GM23338 (cell line): ENCODE measurements around the gene MAPKBP1. TPM values are rescaled to one million over a fixed set of nuclear protein-coding genes. Genes with fewer than 3 reads are reported as not detected.

Source experiments
- ATAC-seq: fragments of 200-7000 bp; cut with Tn5 transposase; 3 replicates; pipeline ENCODE4 v1.9.1; 2020
- DNase-seq: peaks from one replicate; pipeline ENCODE4 v3.0.0-alpha.2; 2015; ENCODE audit warnings: low spot score
- H2AFZ ChIP-seq: fragments of 200-600 bp; sonication (generic); 2 replicates; pipeline ENCODE4 v1.8.0; 2016; ENCODE audit warnings: antibody characterized with exemption, mild to moderate bottlenecking, moderate library complexity
- H3F3A ChIP-seq: fragments of 200-600 bp; sonication (generic); replicated peaks from 2 replicates; pipeline ENCODE4 v1.8.0; 2017; ENCODE audit warnings: antibody characterized with exemption, mixed run types, low read depth
- H3K27ac ChIP-seq: fragments of 200-600 bp; sonication (generic); 2 replicates; pipeline ENCODE4 v1.6.1; 2016; ENCODE audit warnings: low read depth
- H3K27me3 ChIP-seq: fragments of 200-600 bp; sonication (generic); 2 replicates; pipeline ENCODE4 v1.8.0; 2016; ENCODE audit warnings: mild to moderate bottlenecking, mixed run types, moderate library complexity; ENCODE audit not compliant: insufficient read depth
- H3K36me3 ChIP-seq: fragments of 200-600 bp; sonication (generic); 2 replicates; pipeline ENCODE4 v1.8.0; 2016; ENCODE audit warnings: mild to moderate bottlenecking; ENCODE audit not compliant: insufficient read depth
- H3K4me1 ChIP-seq: fragments of 200-600 bp; sonication (generic); 2 replicates; pipeline ENCODE4 v1.8.0; 2016; ENCODE audit warnings: mild to moderate bottlenecking, moderate library complexity; ENCODE audit not compliant: insufficient read depth
- H3K4me2 ChIP-seq: fragments of 200-600 bp; sonication (generic); 2 replicates; pipeline ENCODE4 v1.7.1; 2017; ENCODE audit warnings: mixed run types
- H3K4me3 ChIP-seq: fragments of 200-600 bp; sonication (generic); 2 replicates; pipeline ENCODE4 v1.6.1; 2016; ENCODE audit warnings: mixed run types
- H3K79me2 ChIP-seq: fragments of 200-600 bp; sonication (generic); replicated peaks from 2 replicates; pipeline ENCODE4 v1.8.0; 2017; ENCODE audit warnings: mild to moderate bottlenecking; ENCODE audit not compliant: insufficient read depth
- H3K9me2 ChIP-seq: fragments of 200-600 bp; sonication (generic); 2 replicates; pipeline ENCODE4 v1.8.0; 2017; ENCODE audit not compliant: insufficient read depth
- H4K20me1 ChIP-seq: fragments of 200-600 bp; sonication (generic); replicated peaks from 2 replicates; pipeline ENCODE4 v1.8.0; 2017; ENCODE audit warnings: mild to moderate bottlenecking; ENCODE audit not compliant: insufficient read depth
- H3K27ac Mint-ChIP-seq: 2 replicates; pipeline ENCODE4 v1.8.0; 2020; ENCODE audit warnings: inconsistent platforms, mild to moderate bottlenecking, moderate library complexity, mixed read lengths
- H3K27me3 Mint-ChIP-seq: 3 replicates; pipeline ENCODE4 v1.8.0; 2022; ENCODE audit warnings: low read depth, mild to moderate bottlenecking, moderate library complexity, mixed read lengths, inconsistent platforms; ENCODE audit not compliant: insufficient read depth, poor library complexity
- H3K36me3 Mint-ChIP-seq: 3 replicates; pipeline ENCODE4 v1.8.0; 2021; ENCODE audit warnings: low read depth, mild to moderate bottlenecking, inconsistent platforms, moderate library complexity, mixed read lengths
- H3K4me1 Mint-ChIP-seq: 3 replicates; pipeline ENCODE4 v1.8.0; 2020; ENCODE audit warnings: mild to moderate bottlenecking, inconsistent platforms, mixed read lengths
- H3K4me3 Mint-ChIP-seq: 3 replicates; pipeline ENCODE4 v1.8.0; 2021; ENCODE audit warnings: moderate library complexity, mild to moderate bottlenecking, inconsistent platforms, mixed read lengths
- H3K9me3 Mint-ChIP-seq: 3 replicates; pipeline ENCODE4 v1.8.0; 2020; ENCODE audit warnings: moderate library complexity, mild to moderate bottlenecking, inconsistent platforms, mixed read lengths
- CREB1 ChIP-seq: fragments of 250-450 bp; sonication (Bioruptor Pico); IDR thresholded peaks from 2 replicates; pipeline ENCODE4 v1.5.0; 2020; ENCODE audit warnings: low read depth, mild to moderate bottlenecking, moderate library complexity
- EZH2 ChIP-seq: fragments of 200-600 bp; sonication (generic); IDR thresholded peaks from one replicate; pipeline ENCODE4 v1.8.0; 2017; ENCODE audit warnings: antibody characterized with exemption, mild to moderate bottlenecking, low read depth; ENCODE audit not compliant: unreplicated experiment
- EZH2phosphoT487 ChIP-seq: fragments of 200-600 bp; sonication (generic); IDR thresholded peaks from one replicate; pipeline ENCODE4 v1.8.1; 2018; ENCODE audit warnings: antibody characterized with exemption; ENCODE audit not compliant: unreplicated experiment
- JUNB ChIP-seq: IDR thresholded peaks from one replicate; pipeline ENCODE4 v1.6.1; 2016; ENCODE audit warnings: antibody characterized with exemption; ENCODE audit not compliant: unreplicated experiment
- NANOG ChIP-seq: IDR thresholded peaks from 2 replicates; pipeline ENCODE4 v1.6.1; 2016; ENCODE audit warnings: antibody characterized with exemption, borderline replicate concordance
- POLR2AphosphoS5 ChIP-seq: IDR thresholded peaks from 2 replicates; pipeline ENCODE4 v1.6.1; 2016; ENCODE audit warnings: antibody characterized with exemption, low read depth
- STAT1 ChIP-seq: IDR thresholded peaks from one replicate; pipeline ENCODE4 v1.6.1; 2016; ENCODE audit warnings: antibody characterized with exemption; ENCODE audit not compliant: unreplicated experiment
- ZNF114 ChIP-seq: fragments of 250-450 bp; sonication (Bioruptor Pico); IDR thresholded peaks from 2 replicates; pipeline ENCODE4 v1.5.0; 2020; ENCODE audit warnings: mild to moderate bottlenecking, moderate library complexity
- ZNF331 ChIP-seq: fragments of 250-450 bp; sonication (Bioruptor Pico); IDR thresholded peaks from 2 replicates; pipeline ENCODE4 v1.5.0; 2020; ENCODE audit warnings: low read depth, mild to moderate bottlenecking, moderate library complexity
- polyA plus RNA-seq: library from polyadenylated mRNA; unstranded; fragments of >200 nt; fragmentation: Nextera tagmentation; extraction: Ambion mirVana; gene quantifications from 2 replicates; pipeline ENCODE4 v1.2.1, GENCODE V29; 2016
- total RNA-seq: library from RNA; depleted of rRNA; stranded (reverse); fragments of >200 nt; shearing (Covaris generic); gene quantifications from 2 replicates; pipeline ENCODE4 v1.2.3, GENCODE V29; 2014
- TF ChIP-seq, protein P1 (sequence below), 2 experiments: fragments of 200-600 bp in 1 of 2; sonication (generic) in 1 of 2; conservative IDR thresholded peaks; 2 replicates each; pipeline versions ENCODE4 v1.5.1 to v1.6.1; 2016 to 2017; ENCODE audit warnings: antibody characterized with exemption in 2 of 2, low read depth in 2 of 2, mild to moderate bottlenecking in 2 of 2, moderate library complexity in 1 of 2
- TF ChIP-seq, protein P2 (sequence below): IDR thresholded peaks from one replicate; pipeline ENCODE4 v1.6.1; 2018; ENCODE audit warnings: antibody characterized with exemption; ENCODE audit not compliant: unreplicated experiment
- TF ChIP-seq, protein P3 (sequence below): fragments of 250-450 bp; sonication (Bioruptor Pico); IDR thresholded peaks from 2 replicates; pipeline ENCODE4 v1.5.0; 2020; ENCODE audit warnings: mild to moderate bottlenecking, moderate library complexity
- TF ChIP-seq, protein P4 (sequence below): IDR thresholded peaks from 2 replicates; pipeline ENCODE4 v1.6.1; 2016; ENCODE audit warnings: antibody characterized with exemption

The MAPKBP1 gene
- total and polyA plus RNA-seq, 2 experiments from 2014 or later = 1.9 to 8.9 TPM

DNA sequence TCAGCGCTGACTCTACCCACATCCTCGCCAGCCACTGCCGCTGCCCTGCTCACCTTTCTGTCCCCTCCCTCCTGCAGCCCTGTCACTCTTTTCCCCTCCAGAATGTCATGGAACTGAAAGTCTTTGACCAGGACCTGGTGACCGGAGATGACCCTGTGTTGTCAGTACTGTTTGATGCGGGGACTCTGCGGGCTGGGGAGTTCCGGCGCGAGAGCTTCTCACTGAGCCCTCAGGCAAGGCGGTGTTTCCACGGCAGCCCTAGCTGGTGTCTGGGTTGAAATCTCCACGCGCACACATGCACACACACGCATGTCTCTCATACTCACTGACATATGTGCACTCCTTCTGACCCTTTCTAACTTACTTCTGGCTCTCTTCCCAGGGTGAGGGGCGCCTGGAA is 66.4 kb downstream of the MAPKBP1 start:
- Histone ChIP-seq H3K9me2 (no peaks in the 10 kb centered on the region), H3K4me3 (no peak overlapping the region), H3K27ac (no peak overlapping the region), H3K4me2 (no peak overlapping the region), H3K36me3 (no peaks in the 10 kb centered on the region), H3K4me1 (no peaks in the 10 kb centered on the region), H3K79me2 (no peaks in the 10 kb centered on the region), H3K27me3 (no peaks in the 10 kb centered on the region), H2AFZ (no peak overlapping the region), H3F3A (no peaks in the 10 kb centered on the region), H4K20me1 (no peaks in the 10 kb centered on the region)
- ATAC-seq = no peak
- no peak for DNase-seq
- Mint-ChIP-seq H3K9me3 (no peaks in the 10 kb centered on the region), H3K4me3 (no peak overlapping the region), H3K36me3 (peaks cover 8% of the 10 kb centered on the region; the same call in 1 of the 3 replicates), H3K27ac (no peak overlapping the region; the same call in 1 of the 2 replicates), H3K27me3 (peaks cover 3% of the 10 kb centered on the region), H3K4me1 (no peaks in the 10 kb centered on the region)
- no peak for TF ChIP-seq NANOG
- no peak for TF ChIP-seq STAT1
- TF ChIP-seq, protein P1, sequence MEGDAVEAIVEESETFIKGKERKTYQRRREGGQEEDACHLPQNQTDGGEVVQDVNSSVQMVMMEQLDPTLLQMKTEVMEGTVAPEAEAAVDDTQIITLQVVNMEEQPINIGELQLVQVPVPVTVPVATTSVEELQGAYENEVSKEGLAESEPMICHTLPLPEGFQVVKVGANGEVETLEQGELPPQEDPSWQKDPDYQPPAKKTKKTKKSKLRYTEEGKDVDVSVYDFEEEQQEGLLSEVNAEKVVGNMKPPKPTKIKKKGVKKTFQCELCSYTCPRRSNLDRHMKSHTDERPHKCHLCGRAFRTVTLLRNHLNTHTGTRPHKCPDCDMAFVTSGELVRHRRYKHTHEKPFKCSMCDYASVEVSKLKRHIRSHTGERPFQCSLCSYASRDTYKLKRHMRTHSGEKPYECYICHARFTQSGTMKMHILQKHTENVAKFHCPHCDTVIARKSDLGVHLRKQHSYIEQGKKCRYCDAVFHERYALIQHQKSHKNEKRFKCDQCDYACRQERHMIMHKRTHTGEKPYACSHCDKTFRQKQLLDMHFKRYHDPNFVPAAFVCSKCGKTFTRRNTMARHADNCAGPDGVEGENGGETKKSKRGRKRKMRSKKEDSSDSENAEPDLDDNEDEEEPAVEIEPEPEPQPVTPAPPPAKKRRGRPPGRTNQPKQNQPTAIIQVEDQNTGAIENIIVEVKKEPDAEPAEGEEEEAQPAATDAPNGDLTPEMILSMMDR (conservative IDR thresholded peaks at IDR 0.05; ENCODE audit: low read depth in 2 of 2) = no peak
- no peak for TF ChIP-seq ZNF114 (CRISPR knock-in tag)
- no peak for TF ChIP-seq EZH2phosphoT487
- TF ChIP-seq CREB1 (CRISPR knock-in tag) = no peak
- TF ChIP-seq JUNB = no peak
- no peak for TF ChIP-seq EZH2
- TF ChIP-seq, protein P2, sequence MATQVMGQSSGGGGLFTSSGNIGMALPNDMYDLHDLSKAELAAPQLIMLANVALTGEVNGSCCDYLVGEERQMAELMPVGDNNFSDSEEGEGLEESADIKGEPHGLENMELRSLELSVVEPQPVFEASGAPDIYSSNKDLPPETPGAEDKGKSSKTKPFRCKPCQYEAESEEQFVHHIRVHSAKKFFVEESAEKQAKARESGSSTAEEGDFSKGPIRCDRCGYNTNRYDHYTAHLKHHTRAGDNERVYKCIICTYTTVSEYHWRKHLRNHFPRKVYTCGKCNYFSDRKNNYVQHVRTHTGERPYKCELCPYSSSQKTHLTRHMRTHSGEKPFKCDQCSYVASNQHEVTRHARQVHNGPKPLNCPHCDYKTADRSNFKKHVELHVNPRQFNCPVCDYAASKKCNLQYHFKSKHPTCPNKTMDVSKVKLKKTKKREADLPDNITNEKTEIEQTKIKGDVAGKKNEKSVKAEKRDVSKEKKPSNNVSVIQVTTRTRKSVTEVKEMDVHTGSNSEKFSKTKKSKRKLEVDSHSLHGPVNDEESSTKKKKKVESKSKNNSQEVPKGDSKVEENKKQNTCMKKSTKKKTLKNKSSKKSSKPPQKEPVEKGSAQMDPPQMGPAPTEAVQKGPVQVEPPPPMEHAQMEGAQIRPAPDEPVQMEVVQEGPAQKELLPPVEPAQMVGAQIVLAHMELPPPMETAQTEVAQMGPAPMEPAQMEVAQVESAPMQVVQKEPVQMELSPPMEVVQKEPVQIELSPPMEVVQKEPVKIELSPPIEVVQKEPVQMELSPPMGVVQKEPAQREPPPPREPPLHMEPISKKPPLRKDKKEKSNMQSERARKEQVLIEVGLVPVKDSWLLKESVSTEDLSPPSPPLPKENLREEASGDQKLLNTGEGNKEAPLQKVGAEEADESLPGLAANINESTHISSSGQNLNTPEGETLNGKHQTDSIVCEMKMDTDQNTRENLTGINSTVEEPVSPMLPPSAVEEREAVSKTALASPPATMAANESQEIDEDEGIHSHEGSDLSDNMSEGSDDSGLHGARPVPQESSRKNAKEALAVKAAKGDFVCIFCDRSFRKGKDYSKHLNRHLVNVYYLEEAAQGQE = no peak
- no peak for TF ChIP-seq ZNF331 (CRISPR knock-in tag)
- TF ChIP-seq, protein P3, sequence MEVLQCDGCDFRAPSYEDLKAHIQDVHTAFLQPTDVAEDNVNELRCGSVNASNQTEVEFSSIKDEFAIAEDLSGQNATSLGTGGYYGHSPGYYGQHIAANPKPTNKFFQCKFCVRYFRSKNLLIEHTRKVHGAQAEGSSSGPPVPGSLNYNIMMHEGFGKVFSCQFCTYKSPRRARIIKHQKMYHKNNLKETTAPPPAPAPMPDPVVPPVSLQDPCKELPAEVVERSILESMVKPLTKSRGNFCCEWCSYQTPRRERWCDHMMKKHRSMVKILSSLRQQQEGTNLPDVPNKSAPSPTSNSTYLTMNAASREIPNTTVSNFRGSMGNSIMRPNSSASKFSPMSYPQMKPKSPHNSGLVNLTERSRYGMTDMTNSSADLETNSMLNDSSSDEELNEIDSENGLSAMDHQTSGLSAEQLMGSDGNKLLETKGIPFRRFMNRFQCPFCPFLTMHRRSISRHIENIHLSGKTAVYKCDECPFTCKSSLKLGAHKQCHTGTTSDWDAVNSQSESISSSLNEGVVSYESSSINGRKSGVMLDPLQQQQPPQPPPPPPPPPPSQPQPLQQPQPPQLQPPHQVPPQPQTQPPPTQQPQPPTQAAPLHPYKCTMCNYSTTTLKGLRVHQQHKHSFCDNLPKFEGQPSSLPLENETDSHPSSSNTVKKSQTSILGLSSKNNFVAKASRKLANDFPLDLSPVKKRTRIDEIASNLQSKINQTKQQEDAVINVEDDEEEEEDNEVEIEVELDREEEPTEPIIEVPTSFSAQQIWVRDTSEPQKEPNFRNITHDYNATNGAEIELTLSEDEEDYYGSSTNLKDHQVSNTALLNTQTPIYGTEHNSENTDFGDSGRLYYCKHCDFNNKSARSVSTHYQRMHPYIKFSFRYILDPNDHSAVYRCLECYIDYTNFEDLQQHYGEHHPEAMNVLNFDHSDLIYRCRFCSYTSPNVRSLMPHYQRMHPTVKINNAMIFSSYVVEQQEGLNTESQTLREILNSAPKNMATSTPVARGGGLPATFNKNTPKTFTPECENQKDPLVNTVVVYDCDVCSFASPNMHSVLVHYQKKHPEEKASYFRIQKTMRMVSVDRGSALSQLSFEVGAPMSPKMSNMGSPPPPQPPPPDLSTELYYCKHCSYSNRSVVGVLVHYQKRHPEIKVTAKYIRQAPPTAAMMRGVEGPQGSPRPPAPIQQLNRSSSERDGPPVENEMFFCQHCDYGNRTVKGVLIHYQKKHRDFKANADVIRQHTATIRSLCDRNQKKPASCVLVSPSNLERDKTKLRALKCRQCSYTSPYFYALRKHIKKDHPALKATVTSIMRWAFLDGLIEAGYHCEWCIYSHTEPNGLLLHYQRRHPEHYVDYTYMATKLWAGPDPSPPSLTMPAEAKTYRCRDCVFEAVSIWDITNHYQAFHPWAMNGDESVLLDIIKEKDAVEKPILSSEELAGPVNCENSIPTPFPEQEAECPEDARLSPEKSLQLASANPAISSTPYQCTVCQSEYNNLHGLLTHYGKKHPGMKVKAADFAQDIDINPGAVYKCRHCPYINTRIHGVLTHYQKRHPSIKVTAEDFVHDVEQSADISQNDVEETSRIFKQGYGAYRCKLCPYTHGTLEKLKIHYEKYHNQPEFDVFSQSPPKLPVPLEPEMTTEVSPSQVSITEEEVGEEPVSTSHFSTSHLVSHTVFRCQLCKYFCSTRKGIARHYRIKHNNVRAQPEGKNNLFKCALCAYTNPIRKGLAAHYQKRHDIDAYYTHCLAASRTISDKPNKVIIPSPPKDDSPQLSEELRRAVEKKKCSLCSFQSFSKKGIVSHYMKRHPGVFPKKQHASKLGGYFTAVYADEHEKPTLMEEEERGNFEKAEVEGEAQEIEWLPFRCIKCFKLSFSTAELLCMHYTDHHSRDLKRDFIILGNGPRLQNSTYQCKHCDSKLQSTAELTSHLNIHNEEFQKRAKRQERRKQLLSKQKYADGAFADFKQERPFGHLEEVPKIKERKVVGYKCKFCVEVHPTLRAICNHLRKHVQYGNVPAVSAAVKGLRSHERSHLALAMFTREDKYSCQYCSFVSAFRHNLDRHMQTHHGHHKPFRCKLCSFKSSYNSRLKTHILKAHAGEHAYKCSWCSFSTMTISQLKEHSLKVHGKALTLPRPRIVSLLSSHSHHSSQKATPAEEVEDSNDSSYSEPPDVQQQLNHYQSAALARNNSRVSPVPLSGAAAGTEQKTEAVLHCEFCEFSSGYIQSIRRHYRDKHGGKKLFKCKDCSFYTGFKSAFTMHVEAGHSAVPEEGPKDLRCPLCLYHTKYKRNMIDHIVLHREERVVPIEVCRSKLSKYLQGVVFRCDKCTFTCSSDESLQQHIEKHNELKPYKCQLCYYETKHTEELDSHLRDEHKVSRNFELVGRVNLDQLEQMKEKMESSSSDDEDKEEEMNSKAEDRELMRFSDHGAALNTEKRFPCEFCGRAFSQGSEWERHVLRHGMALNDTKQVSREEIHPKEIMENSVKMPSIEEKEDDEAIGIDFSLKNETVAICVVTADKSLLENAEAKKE (CRISPR knock-in tag) = no peak
- TF ChIP-seq, protein P4, sequence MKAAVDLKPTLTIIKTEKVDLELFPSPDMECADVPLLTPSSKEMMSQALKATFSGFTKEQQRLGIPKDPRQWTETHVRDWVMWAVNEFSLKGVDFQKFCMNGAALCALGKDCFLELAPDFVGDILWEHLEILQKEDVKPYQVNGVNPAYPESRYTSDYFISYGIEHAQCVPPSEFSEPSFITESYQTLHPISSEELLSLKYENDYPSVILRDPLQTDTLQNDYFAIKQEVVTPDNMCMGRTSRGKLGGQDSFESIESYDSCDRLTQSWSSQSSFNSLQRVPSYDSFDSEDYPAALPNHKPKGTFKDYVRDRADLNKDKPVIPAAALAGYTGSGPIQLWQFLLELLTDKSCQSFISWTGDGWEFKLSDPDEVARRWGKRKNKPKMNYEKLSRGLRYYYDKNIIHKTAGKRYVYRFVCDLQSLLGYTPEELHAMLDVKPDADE = no peak
- no peak for TF ChIP-seq POLR2AphosphoS5
